HCT116 (cell line): ENCODE measurements around the gene ACE2. TPM values are rescaled to one million over a fixed set of nuclear protein-coding genes. Genes with fewer than 3 reads are reported as not detected.

Experiments used
- ATAC-seq: fragments of 200-7000 bp; cut with Tn5 transposase; 2 replicates; pipeline ENCODE4 v1.9.1; 2020; ENCODE audit warnings: mild to moderate bottlenecking, moderate library complexity
- BruUV-seq: library from RNA; stranded (reverse); fragments of 400-500 nt; replicated peaks from 2 replicates; lab custom pipeline; 2021; lab: Mats Ljungman, UMichigan
- CTCF ChIA-PET: fragments of 300-600 bp; sonication (Branson Sonifier 250); formaldehyde crosslinking; loops from one replicate; lab custom pipeline; 2021; ENCODE audit warnings: antibody characterized with exemption; lab: Charles Lee
- POLR2A ChIA-PET: fragments of 300-600, 350-600 bp; sonication (Branson Sonifier 250); formaldehyde crosslinking; loops from one replicate; lab custom pipeline; 2021; ENCODE audit warnings: antibody characterized with exemption; lab: Charles Lee
- RAD21 ChIA-PET, 2 experiments: fragments of 300-600 bp; sonication (Branson Sonifier 250); formaldehyde crosslinking; loops; one replicate each; lab custom pipeline; 2023; ENCODE audit warnings: low total read pairs in 2 of 2; ENCODE audit not compliant: uncharacterized antibody in 2 of 2, unreplicated experiment in 2 of 2, low non-redundant PET in 1 of 2; lab: Charles Lee
- DNase-seq: peaks from one replicate; pipeline ENCODE4 v3.0.0-alpha.2; 2010; ENCODE audit warnings: low read depth, low spot score
- H2AFZ ChIP-seq: fragments of 200-600 bp; shearing (Covaris generic), sonication (generic); 2 replicates; pipeline ENCODE4 v1.6.1; 2017; ENCODE audit warnings: low read depth, mixed run types, mixed read lengths, antibody characterized with exemption, low read length; ENCODE audit not compliant: poor library complexity, severe bottlenecking
- H3K27ac ChIP-seq: 2 replicates; pipeline ENCODE4 v1.5.1; 2012; ENCODE audit warnings: low read depth, low read length
- H3K27me3 ChIP-seq: fragments of 200-600 bp; sonication (generic); 2 replicates; pipeline ENCODE4 v1.6.1; 2016; ENCODE audit warnings: mixed run types, low read length, mixed read lengths; ENCODE audit not compliant: insufficient read depth
- H3K36me3 ChIP-seq, 2 experiments: fragments of 200-500 bp in 1 of 2; fragments of 200-600 bp in 1 of 2; sonication (Bioruptor generic) in 1 of 2; sonication (generic) in 1 of 2; 2 replicates each; pipeline versions ENCODE4 v1.5.1 to v1.6.1; 2014 to 2016; ENCODE audit warnings: low read length in 2 of 2, inconsistent platforms in 1 of 2, mixed read lengths in 1 of 2, mixed run types in 1 of 2; ENCODE audit not compliant: insufficient read depth in 2 of 2, control insufficient read depth in 1 of 2
- H3K4me1 ChIP-seq, 2 experiments: fragments of 200-600 bp in 1 of 2; sonication (generic) in 1 of 2; 2 replicates each; pipeline versions ENCODE4 v1.5.1 to v1.6.1; 2012 to 2017; ENCODE audit warnings: low read length in 2 of 2, inconsistent platforms in 1 of 2, mild to moderate bottlenecking in 1 of 2, mixed read lengths in 1 of 2, mixed run types in 1 of 2, moderate library complexity in 1 of 2; ENCODE audit not compliant: insufficient read depth in 2 of 2, control insufficient read depth in 1 of 2
- H3K4me2 ChIP-seq: fragments of 200-600 bp; sonication (generic); 2 replicates; pipeline ENCODE4 v1.6.1; 2017; ENCODE audit warnings: mixed run types, low read length, mixed read lengths
- H3K4me3 ChIP-seq, 2 experiments: fragments of 200-600 bp in 1 of 2; sonication (generic) in 1 of 2; replicated peaks in 1 of 2; 2 replicates each; pipeline ENCODE4 v1.5.1; 2011 to 2016; ENCODE audit warnings: low read length in 2 of 2, control low read depth in 1 of 2, low read depth in 1 of 2, mild to moderate bottlenecking in 1 of 2, mixed read lengths in 1 of 2, mixed run types in 1 of 2
- H3K79me2 ChIP-seq: fragments of 200-600 bp; sonication (generic); 2 replicates; pipeline ENCODE4 v1.6.1; 2017; ENCODE audit warnings: mild to moderate bottlenecking, mixed run types, low read length, moderate library complexity, mixed read lengths; ENCODE audit not compliant: insufficient read depth
- H3K9ac ChIP-seq: fragments of 200-600 bp; sonication (generic); 2 replicates; pipeline ENCODE4 v1.6.1; 2016; ENCODE audit warnings: low read length, mixed read lengths
- H3K9me2 ChIP-seq: fragments of 200-600 bp; sonication (generic), shearing (Covaris generic); 2 replicates; pipeline ENCODE4 v1.6.1; 2017; ENCODE audit warnings: mixed run types, mild to moderate bottlenecking, moderate library complexity; ENCODE audit not compliant: insufficient read depth
- H3K9me3 ChIP-seq, 2 experiments: fragments of 200-500 bp in 1 of 2; fragments of 200-600 bp in 1 of 2; sonication (Bioruptor generic) in 1 of 2; sonication (generic) in 1 of 2; 2 replicates each; pipeline ENCODE4 v1.6.1; 2014 to 2017; ENCODE audit warnings: low read length in 2 of 2, mixed read lengths in 2 of 2, inconsistent platforms in 1 of 2, low read depth in 1 of 2, mild to moderate bottlenecking in 1 of 2, mixed run types in 1 of 2, moderate library complexity in 1 of 2; ENCODE audit not compliant: control insufficient read depth in 1 of 2, insufficient read depth in 1 of 2
- H4K20me1 ChIP-seq: fragments of 200-600 bp; sonication (generic), shearing (Covaris generic); 2 replicates; pipeline ENCODE4 v1.6.1; 2017; ENCODE audit warnings: mixed run types, mild to moderate bottlenecking, moderate library complexity; ENCODE audit not compliant: insufficient read depth
- ATF3 ChIP-seq: IDR thresholded peaks from 2 replicates; pipeline ENCODE4 v1.6.1; 2012
- ELF1 ChIP-seq: IDR thresholded peaks from 2 replicates; pipeline ENCODE4 v1.6.1; 2012; ENCODE audit warnings: low read depth, borderline replicate concordance
- EZH2 ChIP-seq: fragments of 200-600 bp; sonication (generic); IDR thresholded peaks from 2 replicates; pipeline ENCODE4 v1.6.1; 2017; ENCODE audit warnings: antibody characterized with exemption, mixed run types
- JUND ChIP-seq: IDR thresholded peaks from 2 replicates; pipeline ENCODE4 v1.6.1; 2012
- MAX ChIP-seq: IDR thresholded peaks from 2 replicates; pipeline ENCODE4 v1.6.1; 2012
- RAD21 ChIP-seq: IDR thresholded peaks from 2 replicates; pipeline ENCODE4 v1.6.1; 2012; ENCODE audit warnings: low read depth, mild to moderate bottlenecking
- REST ChIP-seq: IDR thresholded peaks from 2 replicates; pipeline ENCODE4 v1.6.1; 2012; ENCODE audit warnings: low read depth
- SIN3A ChIP-seq: IDR thresholded peaks from 2 replicates; pipeline ENCODE4 v1.6.1; 2012; ENCODE audit warnings: low read depth
- TCF7L2 ChIP-seq: IDR thresholded peaks from 2 replicates; pipeline ENCODE4 v1.7.0; 2011; ENCODE audit warnings: borderline replicate concordance, inconsistent platforms; ENCODE audit not compliant: insufficient read depth, insufficient read length; ENCODE audit errors: extremely low read depth
- YY1 ChIP-seq: IDR thresholded peaks from 2 replicates; pipeline ENCODE4 v1.6.1; 2011; ENCODE audit warnings: low read length, low read depth, moderate library complexity, mild to moderate bottlenecking; ENCODE audit not compliant: insufficient replicate concordance; ENCODE audit errors: extremely low read depth
- ZBTB33 ChIP-seq: IDR thresholded peaks from 2 replicates; pipeline ENCODE4 v1.6.1; 2011; ENCODE audit warnings: mild to moderate bottlenecking, low read length, moderate library complexity; ENCODE audit not compliant: insufficient replicate concordance; ENCODE audit errors: extremely low read depth
- ZFX ChIP-seq: fragments of 450-650 bp; IDR thresholded peaks from 2 replicates; pipeline ENCODE4 v1.6.1; 2017
- ZNF274 ChIP-seq: fragments of 200-500 bp; sonication (Bioruptor generic); IDR thresholded peaks from 2 replicates; pipeline ENCODE4 v1.6.1; 2014; ENCODE audit warnings: mild to moderate bottlenecking, low read depth, low read length, inconsistent platforms
- intact Hi-C: fragments of 100-400 bp; cut with micrococcal nuclease; formaldehyde crosslinking; loops from 2 replicates; pipeline ENCODE4 v1.10.0; 2022
- total RNA-seq: library from RNA; stranded (reverse); gene quantifications from one replicate; pipeline ENCODE4 v1.2.1, GENCODE V29; 2021; ENCODE audit not compliant: unreplicated experiment

The ACE2 gene
- total RNA-seq, 1 experiment from 2014 or later: not detected

- Histone ChIP-seq H3K4me2 (no peak overlapping the region), H3K79me2 (no peaks in the 10 kb centered on the region), H3K9me2 (no peaks in the 10 kb centered on the region), H3K4me3 (no peak overlapping the region), H3K4me1 (peaks cover 0 to 3% of the 10 kb centered on the region in 2 experiments; a peak in 1 of 4 replicates), H3K27ac (no peak overlapping the region), H3K9me3 (no peaks in the 10 kb centered on the region), H3K9ac (no peak overlapping the region), H3K27me3 (no peaks in the 10 kb centered on the region), H3K36me3 (no peaks in the 10 kb centered on the region), H4K20me1 (no peaks in the 10 kb centered on the region), H2AFZ (no peak overlapping the region)
- DNase-seq (no peak), ATAC-seq (no peak)
- POLR2A ChIA-PET: no interaction called here
- CTCF ChIA-PET: no interaction called here
- RAD21 ChIA-PET: no interaction called here
- TF ChIP-seq ATF3 (no peak), YY1 (no peak), ZBTB33 (no peak), ZNF274 (no peak), SIN3A (no peak), EZH2 (no peak), RAD21 (no peak), TCF7L2 (no peak)
- intact Hi-C loops: no loop called here
- BruUV-seq: no TSS peak
These were observed 39.8 kb downstream of the ACE2 start for GRCh38 chrX:15560924-15561323.

GRCh38 chrX:15559227-15559626 lies 41.5 kb downstream of the ACE2 start:
- H4K20me1 ChIP-seq: no peaks in the 10 kb centered on the region
- no peak overlapping the region for H3K27ac ChIP-seq
- POLR2A ChIA-PET: no interaction called here
- no peak overlapping the region for H3K9ac ChIP-seq
- RAD21 ChIA-PET: no interaction called here
- no peak for ATAC-seq
- CTCF ChIA-PET: no interaction called here
- H3K79me2 ChIP-seq: no peaks in the 10 kb centered on the region
- no peaks in the 10 kb centered on the region for H3K27me3 ChIP-seq
- no peaks in the 10 kb centered on the region for H3K9me3 ChIP-seq
- H3K4me2 ChIP-seq: no peak overlapping the region
- H2AFZ ChIP-seq: no peak overlapping the region
- no peaks in the 10 kb centered on the region for H3K4me1 ChIP-seq
- no peak overlapping the region for H3K4me3 ChIP-seq
- BruUV-seq: no TSS peak
- no peak for DNase-seq
- intact Hi-C loops: no loop called here
- no peaks in the 10 kb centered on the region for H3K36me3 ChIP-seq
- H3K9me2 ChIP-seq: no peaks in the 10 kb centered on the region
- TF ChIP-seq ZBTB33 (no peak), MAX (no peak), ZFX (no peak), RAD21 (no peak), ELF1 (no peak), REST (no peak), JUND (no peak)
